OCI-LY1 (cell line): ENCODE data around the gene TOP2A.

ENCODE experiments used
- H2AFZ ChIP-seq: fragments of 200-600 bp; sonication (generic), shearing (Covaris generic); 2 replicates; pipeline ENCODE4 v1.6.0; 2014; ENCODE audit warnings: antibody characterized with exemption, mild to moderate bottlenecking, low read length
- H3F3A ChIP-seq: fragments of 200-600 bp; sonication (generic), shearing (Covaris generic); 2 replicates; pipeline ENCODE4 v1.6.0; 2014; ENCODE audit warnings: mild to moderate bottlenecking, antibody characterized with exemption, low read length, moderate library complexity; ENCODE audit not compliant: insufficient read depth
- H3K27ac ChIP-seq: fragments of 200-600 bp; sonication (generic); 2 replicates; pipeline ENCODE4 v1.5.1; 2014; ENCODE audit warnings: low read length, mixed run types, mild to moderate bottlenecking, low read depth; ENCODE audit not compliant: poor library complexity, severe bottlenecking
- H3K27me3 ChIP-seq: fragments of 200-600 bp; sonication (generic); 2 replicates; pipeline ENCODE4 v1.6.0; 2014; ENCODE audit warnings: antibody characterized with exemption, mild to moderate bottlenecking, low read length, moderate library complexity; ENCODE audit not compliant: insufficient read depth
- H3K36me3 ChIP-seq: fragments of 200-600 bp; sonication (generic); 2 replicates; pipeline ENCODE4 v1.6.1; 2014; ENCODE audit warnings: mild to moderate bottlenecking, antibody characterized with exemption, low read length, moderate library complexity, mixed read lengths; ENCODE audit not compliant: insufficient read depth
- H3K4me1 ChIP-seq: fragments of 200-600 bp; sonication (generic); 2 replicates; pipeline ENCODE4 v1.5.1; 2014; ENCODE audit warnings: mild to moderate bottlenecking, low read length, moderate library complexity; ENCODE audit not compliant: insufficient read depth, severe bottlenecking
- H3K4me2 ChIP-seq: fragments of 200-600 bp; sonication (generic), shearing (Covaris generic); 2 replicates; pipeline ENCODE4 v1.6.1; 2014; ENCODE audit warnings: low read length
- H3K4me3 ChIP-seq: fragments of 200-600 bp; sonication (generic); 2 replicates; pipeline ENCODE4 v1.5.1; 2014; ENCODE audit warnings: low read length, low read depth, mild to moderate bottlenecking, mixed read lengths; ENCODE audit not compliant: poor library complexity, severe bottlenecking
- H3K79me2 ChIP-seq: fragments of 200-600 bp; shearing (Covaris generic); 2 replicates; pipeline ENCODE4 v1.6.1; 2016; ENCODE audit warnings: mixed run types, low read length, mixed read lengths; ENCODE audit not compliant: insufficient read depth
- H3K9ac ChIP-seq: fragments of 200-600 bp; sonication (generic), shearing (Covaris generic); 2 replicates; pipeline ENCODE4 v1.6.1; 2014; ENCODE audit warnings: mild to moderate bottlenecking, low read length, mixed read lengths
- H3K9me2 ChIP-seq: fragments of 200-600 bp; sonication (generic), shearing (Covaris generic); 2 replicates; pipeline ENCODE4 v1.6.1; 2014; ENCODE audit warnings: low read depth, mild to moderate bottlenecking, low read length, mixed read lengths
- H3K9me3 ChIP-seq: fragments of 200-600 bp; shearing (Covaris generic); 2 replicates; pipeline ENCODE4 v1.6.1; 2014; ENCODE audit warnings: low read length, mixed read lengths
- H4K20me1 ChIP-seq: fragments of 200-600 bp; sonication (generic), shearing (Covaris generic); 2 replicates; pipeline ENCODE4 v1.6.0; 2016; ENCODE audit warnings: mild to moderate bottlenecking, low read length; ENCODE audit not compliant: insufficient read depth
- EZH2 ChIP-seq: fragments of 200-600 bp; sonication (generic), shearing (Covaris generic); IDR thresholded peaks from 2 replicates; pipeline ENCODE4 v1.8.0; 2017; ENCODE audit warnings: borderline replicate concordance, mixed run types, mild to moderate bottlenecking, antibody characterized with exemption, low read length, moderate library complexity, mixed read lengths
- TF ChIP-seq, protein P1 (sequence below): fragments of 200-600 bp; sonication (generic), shearing (Covaris generic); IDR thresholded peaks from 2 replicates; pipeline ENCODE4 v1.5.1; 2017; ENCODE audit warnings: mild to moderate bottlenecking, antibody characterized with exemption, low read length, moderate library complexity, mixed read lengths

Gene TOP2A

DNA sequence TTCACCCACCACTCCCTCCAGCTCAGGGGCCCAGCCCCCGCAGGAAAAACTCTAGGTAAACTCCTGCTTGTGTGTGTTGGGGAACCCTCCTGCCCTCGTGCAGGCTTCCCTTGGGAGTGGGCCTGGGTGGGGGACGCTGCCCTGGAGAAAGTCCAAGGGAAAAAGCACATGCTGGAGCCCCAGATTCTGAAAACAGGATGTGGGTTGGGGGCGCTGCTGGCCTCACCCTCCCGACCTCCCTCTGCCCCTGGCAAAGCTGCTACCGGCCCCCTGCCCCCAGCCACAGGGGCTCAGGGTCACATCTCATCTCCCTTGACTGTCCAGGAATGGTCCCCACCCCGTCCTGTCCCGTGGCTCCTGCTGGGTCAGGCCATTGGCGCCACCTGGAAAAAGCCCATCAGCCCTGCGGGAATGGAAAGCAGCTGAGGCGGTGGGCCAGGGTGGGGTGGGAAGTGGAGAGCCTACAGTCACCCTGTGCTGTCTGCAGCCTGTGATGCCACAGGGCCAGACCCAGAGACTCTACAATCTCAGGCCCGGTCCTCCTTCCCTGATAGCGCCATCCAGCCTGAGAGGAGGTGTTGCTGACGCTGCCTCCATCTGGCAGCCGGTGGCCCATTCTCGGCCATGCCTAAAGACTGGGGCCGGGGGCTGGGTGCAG lies 50.7 kb downstream of the TOP2A start:
- Histone ChIP-seq H3K79me2 (no peaks in the 10 kb centered on the region), H3K9me3 (no peaks in the 10 kb centered on the region), H3F3A (no peaks in the 10 kb centered on the region), H3K36me3 (no peaks in the 10 kb centered on the region; the same call in 1 of the 2 replicates), H4K20me1 (no peaks in the 10 kb centered on the region), H3K27me3 (no peaks in the 10 kb centered on the region), H3K9ac (no peak overlapping the region), H3K27ac (no peak overlapping the region), H3K4me1 (peaks cover 5% of the 10 kb centered on the region), H3K4me2 (no peak overlapping the region), H2AFZ (no peak overlapping the region), H3K9me2 (no peaks in the 10 kb centered on the region), H3K4me3 (no peak overlapping the region)
- no peak for TF ChIP-seq EZH2
- TF ChIP-seq, protein P1, sequence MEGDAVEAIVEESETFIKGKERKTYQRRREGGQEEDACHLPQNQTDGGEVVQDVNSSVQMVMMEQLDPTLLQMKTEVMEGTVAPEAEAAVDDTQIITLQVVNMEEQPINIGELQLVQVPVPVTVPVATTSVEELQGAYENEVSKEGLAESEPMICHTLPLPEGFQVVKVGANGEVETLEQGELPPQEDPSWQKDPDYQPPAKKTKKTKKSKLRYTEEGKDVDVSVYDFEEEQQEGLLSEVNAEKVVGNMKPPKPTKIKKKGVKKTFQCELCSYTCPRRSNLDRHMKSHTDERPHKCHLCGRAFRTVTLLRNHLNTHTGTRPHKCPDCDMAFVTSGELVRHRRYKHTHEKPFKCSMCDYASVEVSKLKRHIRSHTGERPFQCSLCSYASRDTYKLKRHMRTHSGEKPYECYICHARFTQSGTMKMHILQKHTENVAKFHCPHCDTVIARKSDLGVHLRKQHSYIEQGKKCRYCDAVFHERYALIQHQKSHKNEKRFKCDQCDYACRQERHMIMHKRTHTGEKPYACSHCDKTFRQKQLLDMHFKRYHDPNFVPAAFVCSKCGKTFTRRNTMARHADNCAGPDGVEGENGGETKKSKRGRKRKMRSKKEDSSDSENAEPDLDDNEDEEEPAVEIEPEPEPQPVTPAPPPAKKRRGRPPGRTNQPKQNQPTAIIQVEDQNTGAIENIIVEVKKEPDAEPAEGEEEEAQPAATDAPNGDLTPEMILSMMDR, result no peak

DNA sequence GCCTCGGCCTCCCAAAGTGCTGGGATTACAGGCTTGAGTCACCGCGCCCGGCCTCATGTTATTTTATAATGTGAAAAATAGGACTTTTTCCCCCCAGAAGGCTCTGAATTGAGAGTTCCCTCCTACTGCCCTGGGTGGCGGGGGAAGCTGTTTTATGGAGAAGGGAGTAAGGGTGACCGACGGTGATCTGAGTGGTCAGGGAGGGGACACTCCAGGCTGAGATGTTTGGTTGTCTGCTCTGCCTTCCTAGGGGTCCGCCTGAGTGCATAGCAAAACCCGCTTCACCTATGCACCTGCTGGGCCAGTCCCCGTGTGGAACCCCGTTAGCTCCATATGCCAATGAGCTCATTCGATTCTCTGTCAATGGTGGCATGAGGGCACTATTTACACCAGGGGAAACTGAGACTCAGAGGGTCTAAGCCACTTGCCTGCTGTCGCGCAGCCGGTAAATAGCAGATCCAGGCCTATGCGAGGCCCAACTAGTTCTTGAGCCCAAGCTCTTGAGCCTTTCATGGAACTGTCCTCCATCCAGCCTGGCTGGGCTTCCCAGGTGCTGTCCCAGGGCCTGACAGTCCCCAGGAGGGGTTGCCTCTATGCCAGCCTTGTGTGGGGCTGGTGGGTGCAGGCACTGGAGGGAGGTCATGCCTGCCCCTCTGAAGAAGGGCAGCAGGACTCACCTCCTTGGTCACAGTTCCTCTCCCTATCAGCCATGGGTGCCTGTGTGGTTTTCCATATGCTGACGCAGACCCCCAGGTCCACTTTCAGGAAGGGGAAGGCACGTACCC lies 51.4 kb downstream of the TOP2A start:
- Histone ChIP-seq H3K27ac (no peak overlapping the region), H3K4me2 (no peak overlapping the region), H3F3A (no peaks in the 10 kb centered on the region)

DNA sequence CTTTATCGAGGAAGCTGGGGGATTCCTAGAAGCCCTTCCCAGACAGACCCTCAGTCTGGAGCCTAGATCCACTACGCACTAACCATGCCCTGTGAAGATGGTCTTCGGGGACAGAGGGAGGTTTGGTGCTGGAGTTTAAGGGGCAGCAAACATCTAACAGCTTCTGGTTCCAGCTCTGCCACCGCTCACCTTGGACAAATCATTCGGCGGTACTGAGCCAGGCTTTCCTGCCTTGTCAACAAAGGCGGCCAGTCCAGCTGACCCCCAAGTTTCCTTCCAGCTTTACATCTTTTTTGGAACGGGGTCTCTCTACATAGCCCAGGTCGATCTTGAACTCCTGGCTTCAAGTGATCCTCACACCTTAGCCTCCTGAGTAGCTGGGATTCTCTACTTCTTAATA lies 52.8 kb downstream of the TOP2A start:
- Histone ChIP-seq H3K27me3 (no peaks in the 10 kb centered on the region), H4K20me1 (no peaks in the 10 kb centered on the region), H3K9ac (no peak overlapping the region), H3K4me3 (no peak overlapping the region), H2AFZ (no peak overlapping the region), H3K79me2 (no peaks in the 10 kb centered on the region), H3K4me1 (peaks cover 6% of the 10 kb centered on the region), H3K36me3 (no peaks in the 10 kb centered on the region), H3K4me2 (no peak overlapping the region), H3K9me2 (no peaks in the 10 kb centered on the region), H3K27ac (no peak overlapping the region), H3K9me3 (no peaks in the 10 kb centered on the region), H3F3A (no peaks in the 10 kb centered on the region)
- TF ChIP-seq, protein P1, result no peak
- no peak for TF ChIP-seq EZH2

More for the DNA sequence above, 51.4 kb downstream of the TOP2A start:
- Histone ChIP-seq H3K36me3 (no peaks in the 10 kb centered on the region; the same call in 1 of the 2 replicates), H3K4me1 (peaks cover 6% of the 10 kb centered on the region), H3K9ac (no peak overlapping the region), H3K9me2 (no peaks in the 10 kb centered on the region), H3K27me3 (no peaks in the 10 kb centered on the region), H2AFZ (no peak overlapping the region), H3K9me3 (no peaks in the 10 kb centered on the region), H4K20me1 (no peaks in the 10 kb centered on the region), H3K4me3 (no peak overlapping the region), H3K79me2 (no peaks in the 10 kb centered on the region)
- TF ChIP-seq, protein P1, result no peak
- TF ChIP-seq EZH2, result no peak
